Ectodermal cell (in vitro differentiated cells): ENCODE results near the gene ATP1B3.
"Not testable (repeated sequence)": the region's sequence is repeated elsewhere in the genome, so short reads cannot be mapped to it uniquely, and the experiment has no call there.

Experiments used
- H3K27ac ChIP-seq: 2 replicates; pipeline ENCODE4 v1.7.0; 2013; ENCODE audit warnings: mild to moderate bottlenecking, low read depth, low read length; ENCODE audit not compliant: insufficient read depth, poor library complexity, severe bottlenecking
- H3K27me3 ChIP-seq: 2 replicates; pipeline ENCODE4 v1.7.0; 2013; ENCODE audit warnings: mild to moderate bottlenecking, low read length; ENCODE audit not compliant: insufficient read depth, control insufficient read depth, poor library complexity, severe bottlenecking
- H3K36me3 ChIP-seq: one replicate; pipeline ENCODE4 v1.7.0; 2013; ENCODE audit warnings: low read length; ENCODE audit not compliant: control insufficient read depth, insufficient read depth
- H3K4me1 ChIP-seq: one replicate; pipeline ENCODE4 v1.7.0; 2013; ENCODE audit warnings: low read length; ENCODE audit not compliant: control insufficient read depth, insufficient read depth
- H3K4me3 ChIP-seq: 2 replicates; pipeline ENCODE4 v1.7.0; 2013; ENCODE audit warnings: low read depth, low read length, control low read depth; ENCODE audit not compliant: insufficient read depth
- H3K9me3 ChIP-seq: 2 replicates; pipeline ENCODE4 v1.7.0; 2013; ENCODE audit warnings: mild to moderate bottlenecking, low read length, moderate library complexity; ENCODE audit not compliant: control insufficient read depth
- WGBS, 2 experiments: methylation state at CpG; one replicate each; pipeline ENCODE4 v1.1.7; 2013; ENCODE audit warnings: missing lambda C conversion rate in 2 of 2; 5-methylcytosine and 5-hydroxymethylcytosine counted together

Gene ATP1B3

GRCh38 chr3:141845407-141846049 is 30.9 kb upstream of the ATP1B3 start:
- Histone ChIP-seq H3K9me3 (no peaks in the 10 kb centered on the region), H3K27me3 (no peaks in the 10 kb centered on the region), H3K4me3 (no peak overlapping the region), H3K4me1 (peaks cover 6% of the 10 kb centered on the region), H3K36me3 (no peaks in the 10 kb centered on the region), H3K27ac (no peak overlapping the region)
- WGBS, 2 experiments: 77 to 79% methylated on average over 5 of the region's 5 CpGs

DNA sequence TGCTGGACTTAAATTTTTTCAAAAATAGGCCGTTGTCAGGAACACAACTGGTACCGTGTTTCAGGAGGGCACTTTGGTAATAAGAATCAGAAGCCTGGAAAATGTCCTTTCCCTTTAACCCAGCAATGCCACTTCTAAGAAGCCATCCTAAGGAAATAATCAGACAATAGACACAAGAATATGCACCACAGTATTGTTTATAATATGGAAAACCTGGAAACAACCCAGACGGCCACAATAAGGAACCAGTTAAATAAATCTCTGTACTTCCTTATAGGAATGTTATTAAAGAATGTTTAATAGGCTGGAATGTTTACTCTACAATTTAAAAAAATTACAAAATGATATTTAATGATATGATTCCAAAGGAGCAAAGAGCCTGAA is 30.4 kb upstream of the ATP1B3 start:
- no peaks in the 10 kb centered on the region for H3K9me3 ChIP-seq
- H3K36me3 ChIP-seq: no peaks in the 10 kb centered on the region
- no peak overlapping the region for H3K27ac ChIP-seq
- H3K27me3 ChIP-seq: no peaks in the 10 kb centered on the region
- peaks cover 6% of the 10 kb centered on the region for H3K4me1 ChIP-seq
- no peak overlapping the region for H3K4me3 ChIP-seq
- 96 to 100% methylated on average over 2 of the region's 3 CpGs for WGBS, 2 experiments

DNA sequence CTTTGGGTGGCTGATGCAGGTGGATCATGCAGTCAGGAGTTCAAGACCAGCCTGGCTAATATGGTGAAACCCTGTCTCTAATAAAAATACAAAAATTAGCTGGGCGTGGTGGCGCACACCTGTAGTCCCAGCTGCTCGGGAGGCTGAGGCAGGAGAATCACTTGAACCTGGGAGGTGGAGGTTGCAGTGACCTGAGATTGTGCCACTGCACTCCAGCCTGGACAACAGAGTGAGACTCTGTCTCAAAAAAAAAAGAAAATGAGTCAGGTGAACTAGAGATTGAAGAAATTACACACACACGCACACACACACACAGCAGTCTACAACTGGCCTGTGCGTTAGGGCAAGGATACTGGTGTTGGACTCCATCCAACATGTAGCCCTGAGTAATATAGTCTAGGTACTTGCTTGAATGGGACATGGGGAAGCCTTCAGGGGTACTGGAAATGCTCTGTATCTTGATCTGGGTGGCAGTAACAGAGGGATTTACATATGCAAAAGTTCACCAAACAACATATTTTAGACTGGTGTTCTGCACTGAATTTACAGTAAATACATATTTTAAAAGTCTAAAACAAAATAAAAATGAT is 28.2 kb upstream of the ATP1B3 start:
- not testable (repeated sequence) for H3K4me1 ChIP-seq, H3K9me3 ChIP-seq, H3K4me3 ChIP-seq, H3K27me3 ChIP-seq, H3K36me3 ChIP-seq, H3K27ac ChIP-seq
- WGBS, 2 experiments: 95 to 96% methylated on average over 4 to 5 of the region's 5 CpGs

GRCh38 chr3:141849056-141849815 is 27.2 kb upstream of the ATP1B3 start:
- Histone ChIP-seq H3K4me1 (peaks cover 6% of the 10 kb centered on the region), H3K27me3 (no peaks in the 10 kb centered on the region), H3K27ac (no peak overlapping the region), H3K9me3 (no peaks in the 10 kb centered on the region), H3K4me3 (no peak overlapping the region), H3K36me3 (no peaks in the 10 kb centered on the region)
- 81 to 86% methylated on average over 11 of the region's 11 CpGs for WGBS, 2 experiments

DNA sequence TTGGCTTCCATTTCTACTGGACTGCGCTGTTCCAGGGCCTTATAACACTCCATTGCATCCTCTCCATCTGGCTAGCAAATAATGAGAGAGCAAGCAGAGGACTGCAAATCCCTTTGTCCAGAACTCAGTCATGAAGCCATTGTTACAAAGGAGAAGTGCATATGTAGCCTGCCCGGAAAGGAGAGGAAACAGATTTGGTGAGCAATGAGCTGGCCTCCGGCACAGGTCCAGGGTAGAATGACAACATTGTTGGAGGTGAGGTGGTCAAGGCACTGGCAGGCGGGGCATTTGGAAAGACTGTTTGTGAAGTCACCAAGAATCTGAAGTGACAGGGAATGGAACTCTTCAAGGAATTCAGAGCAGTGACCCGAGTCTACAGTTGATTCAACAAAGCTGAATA is 25.0 kb upstream of the ATP1B3 start:
- Histone ChIP-seq H3K4me1 (peaks cover 6% of the 10 kb centered on the region), H3K9me3 (no peaks in the 10 kb centered on the region), H3K27me3 (no peaks in the 10 kb centered on the region), H3K36me3 (no peaks in the 10 kb centered on the region), H3K4me3 (no peak overlapping the region), H3K27ac (no peak overlapping the region)
- WGBS, 2 experiments: 92 to 95% methylated on average over 5 of the region's 5 CpGs

- Histone ChIP-seq H3K27me3 (no peaks in the 10 kb centered on the region), H3K9me3 (no peaks in the 10 kb centered on the region), H3K36me3 (no peaks in the 10 kb centered on the region), H3K4me3 (no peak overlapping the region), H3K4me1 (peaks cover 6% of the 10 kb centered on the region), H3K27ac (no peak overlapping the region)
- 91 to 93% methylated on average over 4 of the region's 4 CpGs for WGBS, 2 experiments
These were observed 23.3 kb upstream of the ATP1B3 start for GRCh38 chr3:141853081-141853601.

- no peaks in the 10 kb centered on the region for H3K27me3 ChIP-seq
- H3K4me1 ChIP-seq: peaks cover 10% of the 10 kb centered on the region
- 91 to 95% methylated on average over 10 of the region's 10 CpGs for WGBS, 2 experiments
- H3K4me3 ChIP-seq: no peak overlapping the region
- no peaks in the 10 kb centered on the region for H3K9me3 ChIP-seq
- no peaks in the 10 kb centered on the region for H3K36me3 ChIP-seq
- H3K27ac ChIP-seq: no peak overlapping the region
These were observed 22.7 kb upstream of the ATP1B3 start for GRCh38 chr3:141853629-141854168.

GRCh38 chr3:141854599-141854998 is 21.8 kb upstream of the ATP1B3 start:
- no peaks in the 10 kb centered on the region for H3K36me3 ChIP-seq
- 88% methylated on average over 1 of the region's 1 CpG for WGBS, 2 experiments
- no peaks in the 10 kb centered on the region for H3K9me3 ChIP-seq
- H3K27me3 ChIP-seq: no peaks in the 10 kb centered on the region
- peaks cover 4% of the 10 kb centered on the region for H3K4me1 ChIP-seq
- no peak overlapping the region for H3K27ac ChIP-seq
- H3K4me3 ChIP-seq: no peak overlapping the region

DNA sequence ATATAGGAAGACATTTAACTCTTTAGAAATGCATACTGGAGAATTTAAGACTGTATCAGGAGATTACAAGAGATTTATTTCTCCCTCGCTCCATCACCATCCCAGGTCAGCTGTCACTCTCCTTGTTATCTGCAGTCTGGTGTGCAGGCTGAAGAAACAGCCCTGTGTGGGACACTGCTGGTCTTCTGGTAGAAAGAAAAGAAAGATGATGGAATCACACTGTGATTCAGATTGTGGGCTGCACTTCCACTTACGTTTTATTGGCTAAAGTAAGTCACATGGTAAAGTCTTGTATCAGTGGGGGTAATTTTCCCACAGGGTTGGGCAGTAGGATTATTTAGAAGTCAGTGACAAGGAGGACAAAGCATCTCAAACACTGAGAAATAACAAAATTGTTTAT is 18.1 kb upstream of the ATP1B3 start:
- no peaks in the 10 kb centered on the region for H3K36me3 ChIP-seq
- no peak overlapping the region for H3K4me3 ChIP-seq
- no peaks in the 10 kb centered on the region for H3K9me3 ChIP-seq
- peaks cover 7% of the 10 kb centered on the region for H3K4me1 ChIP-seq
- H3K27me3 ChIP-seq: no peaks in the 10 kb centered on the region
- 81 to 88% methylated on average over 1 to 2 of the region's 2 CpGs for WGBS, 2 experiments
- no peak overlapping the region for H3K27ac ChIP-seq

DNA sequence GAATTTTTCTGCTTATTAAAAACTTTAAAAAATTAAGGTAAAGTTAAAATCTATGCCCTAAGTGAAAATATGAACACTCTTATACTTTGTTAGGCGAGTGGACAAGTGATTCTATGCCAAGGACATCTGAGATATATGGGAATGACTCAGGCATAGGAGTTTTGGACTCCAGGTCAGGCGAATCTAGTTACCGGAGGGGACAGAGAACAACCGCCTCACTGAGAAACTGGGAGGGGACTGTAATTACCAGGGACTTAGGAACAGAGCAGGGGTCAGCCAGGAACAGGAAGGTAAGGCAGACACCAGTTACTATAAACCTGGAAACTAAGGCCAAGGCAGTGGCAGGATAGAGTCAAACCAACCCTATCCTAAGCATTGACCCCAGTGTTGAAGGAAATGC is 16.8 kb upstream of the ATP1B3 start:
- Histone ChIP-seq H3K4me1 (peaks cover 7% of the 10 kb centered on the region), H3K27ac (no peak overlapping the region), H3K27me3 (no peaks in the 10 kb centered on the region), H3K36me3 (no peaks in the 10 kb centered on the region), H3K4me3 (no peak overlapping the region), H3K9me3 (no peaks in the 10 kb centered on the region)
- WGBS, 2 experiments: 93 to 94% methylated on average over 4 of the region's 4 CpGs
